ENCODE data around the gene SMIM15. TPM values are rescaled to one million over a fixed set of nuclear protein-coding genes. Genes with fewer than 3 reads are reported as not detected.

The SMIM15 gene
- total and polyA plus RNA-seq, 2 donors (not counting 3 experiments of a cell fraction or from before 2014, with no cell fraction given) = 18.4 to 48.8 TPM

GRCh38 chr5:61137835-61138234, 24.4 kb downstream of the SMIM15 start:
- no peak overlapping the region for H3K27ac ChIP-seq (ENCODE audit: insufficient read depth, low read depth, low read length)
- ChIA-PET POLR2A (no interaction called here), CTCF (interaction anchor here (2.4 kb wide), 1 partner anchor 82 kb away, joined by 9 read pairs; no protein-coding TSS in a partner anchor)
- FAIRE-seq (no peak), DNase-seq (ENCODE audit: low read depth, low spot score) (no peak)
- no peaks in the 10 kb centered on the region for H3K36me3 ChIP-seq (ENCODE audit: control insufficient read depth in 2 of 2, extremely low read depth in 1 of 2, insufficient read depth in 2 of 2, low read length in 2 of 2)
- H3K4me2 ChIP-seq (ENCODE audit: insufficient read depth, low read length) = no peak overlapping the region
- no peak overlapping the region for H3K4me3 ChIP-seq (replicated peaks in 1 of 3; ENCODE audit: insufficient read depth in 1 of 3, low read depth in 1 of 3, low read length in 3 of 3)
- dilution Hi-C loops (cut with MboI; ENCODE audit: extremely low pct_ligation_motif_present, low sequenced_read_pairs) = no loop called here
- no peak for TF ChIP-seq MAX (IDR thresholded peaks at IDR 0.05; ENCODE audit: insufficient read depth, insufficient read length)
- TF ChIP-seq POLR2A (IDR thresholded peaks at IDR 0.05; ENCODE audit: low read depth, low read length) = no peak
- no peak for TF ChIP-seq GATA2 (IDR thresholded peaks at IDR 0.05; ENCODE audit: insufficient read depth, insufficient read length, low read depth, low read length)
- H2AFZ ChIP-seq (ENCODE audit: low read depth, low read length) = no peak overlapping the region
- intact Hi-C loops (cut with micrococcal nuclease) = no loop called here
- no peaks in the 10 kb centered on the region for H3K9me3 ChIP-seq (replicated peaks; ENCODE audit: control insufficient read depth, insufficient read depth, low read length)
- no peak overlapping the region for H3K9ac ChIP-seq (replicated peaks; ENCODE audit: extremely low read depth, insufficient read depth, low read length)
- no peaks in the 10 kb centered on the region for H3K9me1 ChIP-seq (replicated peaks; ENCODE audit: control insufficient read depth, extremely low read depth, insufficient read depth, low read length)
- no peaks in the 10 kb centered on the region for H4K20me1 ChIP-seq (replicated peaks; ENCODE audit: control insufficient read depth, extremely low read depth, insufficient read depth, low read length)
- H3K27me3 ChIP-seq (ENCODE audit: control insufficient read depth in 2 of 2, insufficient read depth in 2 of 2, low read length in 2 of 2) = no peaks in the 10 kb centered on the region
- no TSS peak for BruUV-seq (replicated peaks)
- no peaks in the 10 kb centered on the region for H3K4me1 ChIP-seq (ENCODE audit: control insufficient read depth, extremely low read depth, insufficient read depth, low read length)
- no peaks in the 10 kb centered on the region for H3K79me2 ChIP-seq (ENCODE audit: control insufficient read depth, insufficient read depth, low read length)

GRCh38 chr5:61132559-61132958, 29.7 kb downstream of the SMIM15 start:
- no peaks in the 10 kb centered on the region for H3K27me3 ChIP-seq (ENCODE audit: control insufficient read depth in 2 of 2, insufficient read depth in 2 of 2, low read length in 2 of 2)
- H3K27ac ChIP-seq (ENCODE audit: insufficient read depth, low read depth, low read length) = no peak overlapping the region
- DNase-seq (ENCODE audit: low read depth, low spot score) (no peak), FAIRE-seq (no peak)
- BruUV-seq (replicated peaks) = no TSS peak
- no peaks in the 10 kb centered on the region for H3K36me3 ChIP-seq (ENCODE audit: control insufficient read depth in 2 of 2, extremely low read depth in 1 of 2, insufficient read depth in 2 of 2, low read length in 2 of 2)
- no peaks in the 10 kb centered on the region for H3K79me2 ChIP-seq (ENCODE audit: control insufficient read depth, insufficient read depth, low read length)
- H3K4me2 ChIP-seq (ENCODE audit: insufficient read depth, low read length) = no peak overlapping the region
- dilution Hi-C loops (cut with MboI; ENCODE audit: extremely low pct_ligation_motif_present, low sequenced_read_pairs) (no loop called here), intact Hi-C loops (cut with micrococcal nuclease) (no loop called here)
- no peak overlapping the region for H3K9ac ChIP-seq (replicated peaks; ENCODE audit: extremely low read depth, insufficient read depth, low read length)
- no peaks in the 10 kb centered on the region for H3K4me1 ChIP-seq (ENCODE audit: control insufficient read depth, extremely low read depth, insufficient read depth, low read length)
- TF ChIP-seq FOS (IDR thresholded peaks at IDR 0.05; ENCODE audit: borderline replicate concordance, insufficient read depth, low read length) (no peak), JUN (IDR thresholded peaks at IDR 0.05; ENCODE audit: borderline replicate concordance, insufficient read depth, insufficient read length, low read depth) (no peak)
- no peaks in the 10 kb centered on the region for H3K9me1 ChIP-seq (replicated peaks; ENCODE audit: control insufficient read depth, extremely low read depth, insufficient read depth, low read length)
- H4K20me1 ChIP-seq (replicated peaks; ENCODE audit: control insufficient read depth, extremely low read depth, insufficient read depth, low read length) = no peaks in the 10 kb centered on the region
- no peak overlapping the region for H3K4me3 ChIP-seq (replicated peaks in 1 of 3; ENCODE audit: insufficient read depth in 1 of 3, low read depth in 1 of 3, low read length in 3 of 3)
- H3K9me3 ChIP-seq (replicated peaks; ENCODE audit: control insufficient read depth, insufficient read depth, low read length) = no peaks in the 10 kb centered on the region
- POLR2A ChIA-PET = interaction anchor here (0.6 kb wide), 1 partner anchor 191 kb away, joined by 10 read pairs; no protein-coding TSS in a partner anchor
- CTCF ChIA-PET = no interaction called here
- no peak overlapping the region for H2AFZ ChIP-seq (ENCODE audit: low read depth, low read length)
